Cardiac atrium fibroblast (primary cell): ENCODE measurements around the gene THSD4. TPM values are rescaled to one million over a fixed set of nuclear protein-coding genes. Genes with fewer than 3 reads are reported as not detected.

Experiments
- total RNA-seq: library from RNA; depleted of rRNA; stranded (reverse); fragments of >200 nt; gene quantifications from 2 replicates; pipeline ENCODE4 v1.2.3, GENCODE V29; 2015

THSD4 gene
- 11.0 and 12.6 TPM in 2 replicates for total RNA-seq

GRCh38 chr15:71114887-71115566 is at the start of gene THSD4:
TSS of gene THSD4 (plus strand) at chr15:71115471.

DNA sequence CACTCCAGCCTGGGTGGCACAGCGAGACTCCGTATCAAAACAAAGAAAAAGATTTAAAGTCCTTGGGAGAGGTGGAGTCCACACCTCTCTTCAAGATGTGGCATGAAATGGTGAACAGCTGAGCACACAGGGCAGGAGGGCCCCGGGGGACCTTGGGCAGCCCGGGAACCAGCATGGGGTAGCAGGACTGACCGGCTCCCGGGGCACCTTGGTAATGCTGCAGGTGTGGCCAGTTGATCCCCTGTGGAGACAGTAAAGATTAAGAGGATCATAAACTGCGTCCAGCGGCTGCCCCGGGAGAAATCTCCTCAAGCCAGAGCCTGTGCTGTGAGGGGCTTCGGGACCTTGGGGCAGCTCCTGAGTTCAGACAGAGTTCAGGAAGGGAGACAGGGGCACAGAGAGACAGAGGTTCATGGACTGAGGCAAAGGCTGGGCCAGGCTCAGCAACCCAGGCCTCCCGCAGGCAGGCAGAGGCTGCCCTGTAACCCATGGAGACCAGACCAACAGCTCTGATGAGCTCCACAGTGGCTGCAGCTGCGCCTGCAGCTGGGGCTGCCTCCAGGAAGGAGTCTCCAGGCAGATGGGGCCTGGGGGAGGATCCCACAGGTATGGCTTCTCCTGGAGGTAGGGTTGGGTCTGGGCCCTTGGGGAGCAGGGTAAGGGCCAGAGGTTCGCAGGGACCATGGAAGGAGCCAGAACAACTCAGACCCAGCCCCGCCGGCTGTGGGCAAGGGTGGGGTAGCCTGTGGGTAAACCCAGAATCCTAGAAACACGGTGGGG is 695.2 kb downstream of the THSD4 start, which contains the start of gene NR2E3:
Gene NR2E3 (plus strand): TSS at position 299 of the 780 bp plus-strand sequence. CDS start 190 bp downstream, at position 489.

Other genes starting within 250 kb of the THSD4 start
- 2.1 and 2.2 TPM in 2 replicates for gene THAP10, start 223.0 kb upstream of the THSD4 start, total RNA-seq
- gene LRRC49, start 222.6 kb upstream of the THSD4 start, total RNA-seq = 4.9 and 5.8 TPM in 2 replicates